Lung (tissue), 12 donors: ENCODE measurements around the gene TADA1. TPM values are rescaled to one million over a fixed set of nuclear protein-coding genes. Genes with fewer than 3 reads are reported as not detected.

ENCODE experiments used
- ATAC-seq: fragments of 200-7000 bp; cut with Tn5 transposase; one replicate; pipeline ENCODE4 v1.9.1; 2020; ENCODE audit warnings: moderate number of reproducible peaks; ENCODE audit not compliant: insufficient read depth, low FRiP score
- DNase-seq, 3 donors: peaks; one replicate each; pipeline ENCODE4 v3.0.0-alpha.2; 2013 to 2017
- H3K27ac ChIP-seq, 2 donors: one replicate each; pipeline ENCODE4 v1.5.1; 2013; ENCODE audit warnings: mild to moderate bottlenecking in 2 of 2, moderate library complexity in 2 of 2, control low read depth in 1 of 2, inconsistent platforms in 1 of 2, low read depth in 1 of 2, low read length in 1 of 2
- H3K27me3 ChIP-seq, 3 donors: one replicate each; pipeline ENCODE4 v1.5.1; 2013; ENCODE audit warnings: low read length in 2 of 3; ENCODE audit not compliant: control insufficient read depth in 3 of 3, insufficient read depth in 3 of 3
- H3K36me3 ChIP-seq, 4 donors: one replicate each; pipeline ENCODE4 v1.5.1; 2013; ENCODE audit warnings: low read length in 4 of 4, mild to moderate bottlenecking in 1 of 4, moderate library complexity in 1 of 4; ENCODE audit not compliant: control insufficient read depth in 4 of 4, insufficient read depth in 4 of 4
- H3K4me1 ChIP-seq, 5 donors: one replicate each; pipeline ENCODE4 v1.5.1; 2013; ENCODE audit warnings: low read length in 5 of 5, mild to moderate bottlenecking in 2 of 5, moderate library complexity in 1 of 5; ENCODE audit not compliant: control insufficient read depth in 5 of 5, insufficient read depth in 5 of 5
- H3K4me3 ChIP-seq: one replicate; pipeline ENCODE4 v1.5.1; 2013; ENCODE audit warnings: mild to moderate bottlenecking, control low read depth, moderate library complexity
- H3K9ac ChIP-seq, 2 donors: one replicate each; pipeline ENCODE4 v1.5.1; 2013; ENCODE audit warnings: low read length in 2 of 2, control low read depth in 1 of 2; ENCODE audit not compliant: insufficient read depth in 1 of 2
- H3K9me3 ChIP-seq, 4 donors: one replicate each; pipeline ENCODE4 v1.5.1; 2013; ENCODE audit warnings: low read length in 3 of 4, mild to moderate bottlenecking in 1 of 4, moderate library complexity in 1 of 4; ENCODE audit not compliant: control insufficient read depth in 4 of 4, insufficient read depth in 3 of 4
- WGBS, 2 donors: extraction: QIAGEN DNeasy Blood & Tissue Kit; methylation state at CpG; one replicate each; pipeline ENCODE4 v1.1.7; 2013; 5-methylcytosine and 5-hydroxymethylcytosine counted together
- polyA plus RNA-seq, 2 donors: library from polyadenylated mRNA; stranded (reverse); fragments of 200-250 nt; gene quantifications; one replicate each; pipeline ENCODE4 v1.2.1, GENCODE V29; 2013
- total RNA-seq, 2 donors: library from RNA; depleted of rRNA in 1 of 2; stranded (reverse); fragments of >200 nt in 1 of 2; gene quantifications; one replicate each; pipeline ENCODE4 v1.2.1, GENCODE V29; 2014 to 2021
- TF ChIP-seq, protein P1 (sequence below): IDR thresholded peaks from 2 replicates; pipeline ENCODE4 v1.5.1; 2012; ENCODE audit warnings: mild to moderate bottlenecking; ENCODE audit errors: control extremely low read depth, extremely low read depth
- donor health status: control.
- donor health status: control.
- donor health status: Bipolar disorder and iron deficiency.
- donor health status: healthy.
- donor health status: DM: yes; HTN: yes; CAD: no.

The TADA1 gene
- total and polyA plus RNA-seq, 4 donors = 6.5 to 14.4 (median 7.6) TPM

DNA sequence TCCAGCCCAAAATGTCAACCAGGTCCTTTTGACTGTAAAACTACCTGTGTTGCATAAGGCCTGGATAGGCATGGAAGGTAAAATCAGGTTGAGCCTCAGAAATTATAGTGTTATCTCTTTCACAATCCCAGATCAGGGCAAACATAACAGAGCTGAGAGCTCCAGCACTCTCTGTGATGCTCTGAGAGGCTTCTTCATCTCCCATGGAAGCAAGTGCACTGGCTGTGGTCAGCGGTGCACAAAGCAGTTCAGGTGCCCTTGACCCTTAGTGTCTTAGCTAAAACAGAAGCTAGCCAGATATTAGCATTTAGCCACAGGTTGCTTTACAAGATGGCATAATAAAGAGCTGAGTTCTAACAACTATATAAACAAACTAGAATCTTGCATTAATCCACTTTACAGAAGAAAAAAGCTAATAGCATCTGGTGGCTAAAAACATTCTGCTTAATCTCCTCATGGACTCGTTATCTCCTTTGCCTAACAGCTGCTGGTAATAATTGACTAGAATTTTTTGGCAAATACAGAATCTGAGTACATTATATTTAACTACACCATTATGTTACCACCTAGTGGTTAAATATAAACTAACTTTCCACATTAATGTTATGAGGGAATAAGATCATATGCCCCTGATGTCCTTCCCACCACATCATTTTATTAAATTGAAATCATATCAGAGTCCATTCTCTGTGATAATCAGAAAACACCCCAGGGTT, 62.4 kb downstream of the TADA1 start:
- Histone ChIP-seq H3K27me3 (no peaks in the 10 kb centered on the region), H3K9me3 (peaks cover 0 to 3% (median 0%) of the 10 kb centered on the region in 4 donors), H3K4me3 (no peak overlapping the region), H3K27ac (peak overlapping the region in 1 of 2 donors; percentile 0), H3K4me1 (no peaks in the 10 kb centered on the region), H3K9ac (no peak overlapping the region), H3K36me3 (no peaks in the 10 kb centered on the region)
- TF ChIP-seq, protein P1, sequence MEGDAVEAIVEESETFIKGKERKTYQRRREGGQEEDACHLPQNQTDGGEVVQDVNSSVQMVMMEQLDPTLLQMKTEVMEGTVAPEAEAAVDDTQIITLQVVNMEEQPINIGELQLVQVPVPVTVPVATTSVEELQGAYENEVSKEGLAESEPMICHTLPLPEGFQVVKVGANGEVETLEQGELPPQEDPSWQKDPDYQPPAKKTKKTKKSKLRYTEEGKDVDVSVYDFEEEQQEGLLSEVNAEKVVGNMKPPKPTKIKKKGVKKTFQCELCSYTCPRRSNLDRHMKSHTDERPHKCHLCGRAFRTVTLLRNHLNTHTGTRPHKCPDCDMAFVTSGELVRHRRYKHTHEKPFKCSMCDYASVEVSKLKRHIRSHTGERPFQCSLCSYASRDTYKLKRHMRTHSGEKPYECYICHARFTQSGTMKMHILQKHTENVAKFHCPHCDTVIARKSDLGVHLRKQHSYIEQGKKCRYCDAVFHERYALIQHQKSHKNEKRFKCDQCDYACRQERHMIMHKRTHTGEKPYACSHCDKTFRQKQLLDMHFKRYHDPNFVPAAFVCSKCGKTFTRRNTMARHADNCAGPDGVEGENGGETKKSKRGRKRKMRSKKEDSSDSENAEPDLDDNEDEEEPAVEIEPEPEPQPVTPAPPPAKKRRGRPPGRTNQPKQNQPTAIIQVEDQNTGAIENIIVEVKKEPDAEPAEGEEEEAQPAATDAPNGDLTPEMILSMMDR = no peak
- peak in 1 of 3 donors; percentile 50 for DNase-seq
- 43 to 63% methylated on average over 2 of the region's 2 CpGs for WGBS, 2 donors
- ATAC-seq = no peak

DNA sequence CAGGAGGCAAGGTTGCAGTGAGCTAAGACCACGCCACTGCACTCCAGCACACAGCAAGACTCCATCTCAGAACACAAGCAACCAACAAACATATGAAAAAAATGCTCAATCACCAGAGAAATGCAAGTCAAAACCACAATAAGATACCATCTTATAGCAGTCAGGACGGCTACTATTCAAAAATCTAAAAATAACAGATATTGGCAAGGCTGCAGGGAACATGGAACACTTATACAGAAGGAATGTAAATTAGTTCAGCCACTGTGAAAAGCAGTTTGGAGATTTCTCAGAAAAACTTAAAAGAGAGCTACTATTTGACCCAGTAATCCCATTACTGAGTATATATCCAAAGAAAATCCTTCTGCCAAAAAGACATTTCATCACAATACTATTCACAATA, 64.4 kb downstream of the TADA1 start:
- no peaks in the 10 kb centered on the region for H3K36me3 ChIP-seq
- H3K27me3 ChIP-seq = no peaks in the 10 kb centered on the region
- no peak for DNase-seq
- no peak overlapping the region for H3K9ac ChIP-seq
- 39 to 44% methylated on average over 2 of the region's 2 CpGs for WGBS, 2 donors
- ATAC-seq = no peak
- H3K9me3 ChIP-seq = peaks cover 0 to 2% (median 0%) of the 10 kb centered on the region in 4 donors
- no peaks in the 10 kb centered on the region for H3K4me1 ChIP-seq
- no peak overlapping the region for H3K4me3 ChIP-seq
- no peak overlapping the region for H3K27ac ChIP-seq
- TF ChIP-seq, protein P1 = no peak

DNA sequence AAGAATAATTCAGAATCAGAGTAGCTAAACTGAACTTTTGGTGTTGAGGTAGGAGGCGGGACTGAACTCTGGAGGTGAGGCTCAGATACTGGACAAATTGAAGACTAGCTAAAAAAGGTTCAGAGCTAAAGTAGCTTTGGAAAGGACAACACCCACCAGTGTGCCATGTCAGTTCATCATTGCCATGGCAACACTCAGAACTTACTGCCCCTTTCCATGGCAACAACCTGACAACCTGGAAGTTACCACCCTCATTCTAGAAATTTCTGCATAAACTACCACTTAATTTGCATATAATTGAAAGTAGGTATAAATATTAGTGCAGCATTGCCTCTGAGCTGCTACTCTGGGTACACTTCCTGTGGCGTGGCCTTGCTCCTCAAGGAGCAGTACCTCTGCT, 67.1 kb downstream of the TADA1 start:
- no peak overlapping the region for H3K9ac ChIP-seq
- ATAC-seq = no peak
- TF ChIP-seq, protein P1 = no peak
- no peaks in the 10 kb centered on the region for H3K27me3 ChIP-seq
- H3K4me1 ChIP-seq = no peaks in the 10 kb centered on the region
- H3K9me3 ChIP-seq = peaks cover 0 to 2% (median 0%) of the 10 kb centered on the region in 4 donors
- H3K36me3 ChIP-seq = no peaks in the 10 kb centered on the region
- H3K27ac ChIP-seq = no peak overlapping the region
- no peak for DNase-seq
- no peak overlapping the region for H3K4me3 ChIP-seq
- WGBS, 2 donors = 84 to 94% methylated on average over 2 of the region's 2 CpGs

Other genes with a start within 250 kb of the TADA1 start
- 10 to 100 TPM; 34.7 to 56.2 TPM for gene POGK, start 36.8 kb downstream of the TADA1 start, total RNA-seq
- 10 to 100 TPM; 19.0 to 19.6 TPM for gene POGK, start 36.8 kb downstream of the TADA1 start, polyA plus RNA-seq
- gene ILDR2, start 99.3 kb upstream of the TADA1 start, total RNA-seq = 1 to 10 TPM in 1 of 2 donors, under 1 TPM in 1; 0.52 to 3.8 TPM
- under 1 TPM; 0.06 to 0.14 TPM for gene ILDR2, start 99.3 kb upstream of the TADA1 start, polyA plus RNA-seq
- not detected for gene MAEL, start 113.0 kb upstream of the TADA1 start, total RNA-seq
- under 1 TPM; 0.03 to 0.06 TPM for gene MAEL, start 113.0 kb upstream of the TADA1 start, polyA plus RNA-seq
- gene GPA33, start 214.1 kb upstream of the TADA1 start, total RNA-seq = 1 to 10 TPM in 1 of 2 donors, under 1 TPM in 1; 0.26 to 1.5 TPM
- gene GPA33, start 214.1 kb upstream of the TADA1 start, polyA plus RNA-seq = under 1 TPM; 0.69 to 0.71 TPM
- gene STYXL2, start 217.8 kb upstream of the TADA1 start, total RNA-seq = under 1 TPM; 0.09 to 0.57 TPM
- gene STYXL2, start 217.8 kb upstream of the TADA1 start, polyA plus RNA-seq = under 1 TPM; 0.02 to 0.08 TPM